Measurements from ENCODE around the gene VANGL2. TPM values are rescaled to one million over a fixed set of nuclear protein-coding genes. Genes with fewer than 3 reads are reported as not detected.

VANGL2 gene
- total RNA-seq, 2 experiments from 2014 or later: not detected

DNA sequence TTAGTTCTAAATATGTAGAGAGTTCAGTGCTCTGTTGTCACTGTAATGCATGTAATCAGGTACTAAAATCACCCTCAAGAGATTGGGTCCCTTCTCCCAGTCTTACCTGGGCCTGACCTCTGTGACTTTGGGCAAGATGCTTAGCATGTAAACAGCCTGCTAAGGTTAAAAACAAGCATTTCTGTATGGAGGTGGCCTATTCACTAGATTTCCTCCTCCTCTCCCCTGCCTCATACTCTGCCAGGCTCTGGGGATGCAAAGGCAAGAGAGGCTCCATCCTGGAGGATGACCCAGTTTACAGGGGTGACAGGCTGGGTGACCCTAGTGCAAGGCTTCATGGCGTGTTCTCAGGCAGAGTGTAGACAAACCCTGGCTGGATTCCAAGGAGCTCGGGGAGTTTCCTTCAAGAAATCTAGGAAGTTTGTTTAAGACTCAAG is 28.8 kb downstream of the VANGL2 start:
- DNase-seq (peak; percentile 46), ATAC-seq (peak; percentile 38)
- Mint-ChIP-seq H3K9me3 (ENCODE audit: low read depth) (peaks cover under 1% of the 10 kb centered on the region), H3K27me3 (no peaks in the 10 kb centered on the region), H3K4me1 (peaks cover 55% of the 10 kb centered on the region), H3K36me3 (peaks cover 6% of the 10 kb centered on the region), H3K27ac (peak overlapping the region; percentile 83), H3K4me3 (peak overlapping the region; percentile 51)
- CTCF ChIA-PET: interaction anchor here (0.6 to 3.3 kb wide), 25 partner anchors 27 to 246 kb away, joined by 3 to 62 read pairs (median 4); partner anchors contain the start of gene CD84

DNA sequence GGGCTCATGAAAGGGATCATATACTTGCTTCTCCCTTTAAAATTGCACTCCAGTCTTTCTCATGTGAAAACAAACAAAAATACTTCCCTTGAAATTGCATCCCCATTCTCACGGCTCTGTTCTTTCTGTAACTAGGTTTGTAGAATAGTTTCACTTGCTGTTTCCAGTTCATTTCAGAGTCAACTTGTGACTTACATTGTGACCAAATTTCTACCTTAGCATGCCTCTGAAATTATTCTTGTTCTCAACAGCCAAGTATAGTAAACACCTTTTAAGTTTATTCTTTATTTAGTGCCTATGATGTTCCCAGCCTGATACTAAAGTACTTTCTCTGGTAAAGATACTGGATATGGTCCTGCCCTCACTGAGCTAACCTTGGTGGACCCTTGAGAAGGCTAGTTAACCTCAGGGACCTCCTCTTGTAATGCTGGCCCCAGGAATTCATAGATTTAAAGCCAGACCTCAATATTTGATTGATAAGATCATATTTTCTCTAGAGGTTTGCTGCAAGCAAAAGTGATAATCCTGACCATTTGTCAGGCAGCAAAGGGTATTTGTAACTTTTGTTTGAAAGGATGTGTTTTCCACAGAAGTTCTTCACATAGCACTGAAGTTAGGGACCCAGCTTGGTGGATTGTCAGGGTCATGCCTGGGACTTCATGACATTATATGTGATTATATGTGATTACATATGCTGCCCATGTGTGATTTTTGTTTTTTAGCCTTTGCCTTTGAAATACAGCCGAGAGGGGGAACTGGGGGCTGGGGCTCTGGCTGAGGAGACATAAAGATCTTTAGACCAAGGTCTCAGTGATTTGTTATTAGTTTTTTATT is 29.6 kb downstream of the VANGL2 start:
- Mint-ChIP-seq H3K4me3 (peak overlapping the region; percentile 51), H3K36me3 (peaks cover 12% of the 10 kb centered on the region), H3K27ac (peak overlapping the region; percentile 83), H3K9me3 (ENCODE audit: low read depth) (peaks cover 6% of the 10 kb centered on the region), H3K27me3 (no peaks in the 10 kb centered on the region), H3K4me1 (peaks cover 55% of the 10 kb centered on the region)
- CTCF ChIA-PET: interaction anchor here (1.0 to 3.3 kb wide), 12 partner anchors 26 to 245 kb away, joined by 3 to 62 read pairs (median 8); no protein-coding TSS in a partner anchor
- ATAC-seq (peak; percentile 61), DNase-seq (no peak)

- peaks cover 14% of the 10 kb centered on the region for H3K36me3 Mint-ChIP-seq
- H3K27ac Mint-ChIP-seq: peak overlapping the region; percentile 61
- ATAC-seq: no peak
- CTCF ChIA-PET: interaction anchor here (1.0 to 3.3 kb wide), 5 partner anchors 110 to 244 kb away, joined by 3 to 23 read pairs (median 7); no protein-coding TSS in a partner anchor
- no peak for DNase-seq
- peaks cover 55% of the 10 kb centered on the region for H3K4me1 Mint-ChIP-seq
- H3K27me3 Mint-ChIP-seq: no peaks in the 10 kb centered on the region
- no peak overlapping the region for H3K4me3 Mint-ChIP-seq
- peaks cover 9% of the 10 kb centered on the region for H3K9me3 Mint-ChIP-seq (ENCODE audit: low read depth)
Measured at GRCh38 chr1:160431006-160431405, 30.6 kb downstream of the VANGL2 start.

- peaks cover 14% of the 10 kb centered on the region for H3K36me3 Mint-ChIP-seq
- H3K4me3 Mint-ChIP-seq: no peak overlapping the region
- CTCF ChIA-PET: interaction anchor here (1.3 to 1.9 kb wide), 2 partner anchors 119 to 175 kb away, joined by 3 to 7 read pairs; no protein-coding TSS in a partner anchor
- peaks cover 55% of the 10 kb centered on the region for H3K4me1 Mint-ChIP-seq
- H3K27ac Mint-ChIP-seq: peak overlapping the region; percentile 61
- ATAC-seq: no peak
- H3K27me3 Mint-ChIP-seq: no peaks in the 10 kb centered on the region
- no peak for DNase-seq
- peaks cover 9% of the 10 kb centered on the region for H3K9me3 Mint-ChIP-seq (ENCODE audit: low read depth)
Measured at GRCh38 chr1:160431571-160431970, 31.2 kb downstream of the VANGL2 start.

DNA sequence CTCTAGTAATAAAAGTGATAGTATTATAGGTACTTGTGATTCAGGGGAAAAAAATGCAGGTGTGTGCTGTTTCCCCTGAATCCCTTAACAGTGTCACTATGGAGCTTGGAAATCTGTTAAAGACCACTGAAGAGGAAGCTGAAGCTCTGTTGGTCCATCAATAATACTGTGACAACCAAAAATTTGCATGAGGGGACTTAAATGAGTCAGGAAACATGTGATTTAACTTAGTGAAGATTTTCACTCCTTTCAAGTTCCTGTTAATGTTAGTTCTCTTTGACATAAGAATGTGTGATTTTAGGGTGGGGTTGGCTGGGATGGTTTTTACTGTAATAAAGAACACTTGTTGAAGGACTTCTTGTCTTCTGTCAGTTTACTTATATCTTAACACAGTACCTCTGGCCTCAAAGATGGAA is 32.0 kb downstream of the VANGL2 start:
- Mint-ChIP-seq H3K27ac (peak overlapping the region; percentile 87), H3K4me1 (peaks cover 59% of the 10 kb centered on the region), H3K27me3 (no peaks in the 10 kb centered on the region), H3K9me3 (ENCODE audit: low read depth) (peaks cover 9% of the 10 kb centered on the region), H3K36me3 (peaks cover 14% of the 10 kb centered on the region), H3K4me3 (no peak overlapping the region)
- CTCF ChIA-PET: interaction anchor here (0.8 to 1.9 kb wide), 2 partner anchors 10 to 175 kb away, joined by 3 to 7 read pairs; no protein-coding TSS in a partner anchor
- peak; percentile 41 for ATAC-seq
- DNase-seq: no peak

DNA sequence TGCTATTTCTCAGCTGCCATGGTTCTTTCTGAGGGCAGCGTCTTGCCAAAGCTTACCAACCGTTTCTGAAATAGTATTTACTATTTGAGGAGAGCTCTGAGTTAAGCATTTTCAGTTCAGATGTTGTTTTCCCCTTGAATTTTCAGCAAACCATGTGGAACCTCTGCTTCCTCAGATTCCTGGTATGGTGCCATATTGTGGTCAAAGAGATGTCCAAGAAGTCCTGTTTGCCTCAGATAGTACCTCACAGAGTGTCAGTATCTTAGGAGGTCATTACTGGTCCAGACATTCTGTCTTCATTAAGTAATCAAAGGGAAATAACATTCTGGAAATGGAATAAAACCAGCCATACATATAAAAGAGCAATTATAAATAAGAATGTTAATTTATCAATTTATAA is 36.6 kb downstream of the VANGL2 start:
- CTCF ChIA-PET: interaction anchor here (1.1 to 1.7 kb wide), 2 partner anchors 141 to 239 kb away, joined by 3 to 5 read pairs; no protein-coding TSS in a partner anchor
- no peaks in the 10 kb centered on the region for H3K27me3 Mint-ChIP-seq
- peaks cover 14% of the 10 kb centered on the region for H3K36me3 Mint-ChIP-seq
- H3K4me1 Mint-ChIP-seq: peaks cover 35% of the 10 kb centered on the region
- DNase-seq: no peak
- peak overlapping the region; percentile 56 for H3K27ac Mint-ChIP-seq
- H3K4me3 Mint-ChIP-seq: no peak overlapping the region
- no peak for ATAC-seq
- peaks cover 9% of the 10 kb centered on the region for H3K9me3 Mint-ChIP-seq (ENCODE audit: low read depth)

DNA sequence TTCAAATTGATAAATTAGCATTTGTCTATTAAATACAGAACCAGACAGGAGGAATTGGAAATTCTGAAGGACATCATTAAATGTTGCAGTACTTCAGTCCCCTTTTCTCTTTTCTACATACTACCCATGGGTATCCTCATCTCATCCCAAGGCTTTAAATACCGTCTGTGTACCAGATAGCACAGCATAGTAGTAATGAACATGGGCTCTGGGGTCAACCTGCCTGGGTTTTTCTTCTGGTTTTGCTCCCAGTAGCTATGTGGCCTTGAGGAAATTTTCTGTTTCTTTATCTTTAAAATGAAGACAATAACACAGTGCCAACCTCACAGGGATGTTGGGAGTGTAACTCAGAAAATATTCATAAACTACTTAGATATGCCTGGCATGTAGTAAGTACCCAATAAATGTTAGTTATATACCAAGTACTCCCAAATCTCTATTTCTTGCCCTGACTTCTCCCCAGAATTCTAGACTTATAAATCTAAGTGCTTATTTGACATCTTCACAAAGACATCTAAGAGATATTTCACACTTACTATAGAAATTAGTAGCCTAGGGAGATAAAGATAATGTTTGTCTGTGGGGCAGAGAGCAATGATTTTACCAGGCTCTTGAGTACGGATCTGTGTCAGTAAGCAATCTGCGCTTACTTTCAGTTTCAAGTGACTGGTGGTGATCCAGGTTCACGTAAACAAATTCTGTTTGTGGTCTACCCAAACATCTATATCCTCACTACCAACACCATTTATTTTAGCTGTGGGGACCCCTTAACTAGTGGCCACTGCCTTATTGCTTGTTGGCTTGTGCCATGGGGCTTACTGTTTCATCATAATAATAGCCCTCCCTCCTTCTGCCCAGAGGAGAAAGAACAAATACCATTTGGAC is 37.3 kb downstream of the VANGL2 start:
- ATAC-seq (peak; percentile 97), DNase-seq (peak; percentile 68)
- Mint-ChIP-seq H3K27me3 (no peaks in the 10 kb centered on the region), H3K36me3 (peaks cover 14% of the 10 kb centered on the region), H3K4me1 (peaks cover 30% of the 10 kb centered on the region), H3K4me3 (peak overlapping the region; percentile 65), H3K9me3 (ENCODE audit: low read depth) (peaks cover 9% of the 10 kb centered on the region), H3K27ac (peak overlapping the region; percentile 93)
- CTCF ChIA-PET: interaction anchor here (1.1 to 1.7 kb wide), 2 partner anchors 140 to 238 kb away, joined by 3 to 5 read pairs; no protein-coding TSS in a partner anchor

GRCh38 chr1:160438317-160438918 is 38.1 kb downstream of the VANGL2 start:
- H3K27ac Mint-ChIP-seq: peak overlapping the region; percentile 93
- CTCF ChIA-PET: interaction anchor here (1.7 kb wide), 1 partner anchor 140 kb away, joined by 5 read pairs; no protein-coding TSS in a partner anchor
- H3K9me3 Mint-ChIP-seq (ENCODE audit: low read depth): peaks cover 9% of the 10 kb centered on the region
- peaks cover 27% of the 10 kb centered on the region for H3K4me1 Mint-ChIP-seq
- DNase-seq: no peak
- no peak for ATAC-seq
- H3K27me3 Mint-ChIP-seq: no peaks in the 10 kb centered on the region
- peaks cover 13% of the 10 kb centered on the region for H3K36me3 Mint-ChIP-seq
- peak overlapping the region; percentile 65 for H3K4me3 Mint-ChIP-seq

DNA sequence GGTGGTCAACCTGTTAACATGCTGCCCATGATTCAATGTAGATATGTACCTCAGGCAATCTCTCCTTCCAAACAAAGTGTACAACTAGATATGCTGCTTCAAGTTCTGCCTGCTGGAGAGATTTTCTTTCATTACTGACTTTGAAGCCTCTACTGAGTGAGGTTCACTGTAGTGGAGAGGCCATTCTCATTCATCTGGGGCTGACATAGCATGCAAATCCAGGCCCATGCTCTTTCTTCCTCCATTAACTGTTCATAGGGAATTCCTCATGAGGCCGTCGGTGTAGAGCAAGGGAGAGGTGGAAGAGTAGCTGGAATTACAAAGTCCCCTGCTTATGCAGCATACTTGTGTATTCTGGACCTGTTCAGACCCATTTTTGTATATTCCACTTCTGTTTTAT is 38.6 kb downstream of the VANGL2 start:
- CTCF ChIA-PET: no interaction called here
- peaks cover 9% of the 10 kb centered on the region for H3K9me3 Mint-ChIP-seq (ENCODE audit: low read depth)

DNA sequence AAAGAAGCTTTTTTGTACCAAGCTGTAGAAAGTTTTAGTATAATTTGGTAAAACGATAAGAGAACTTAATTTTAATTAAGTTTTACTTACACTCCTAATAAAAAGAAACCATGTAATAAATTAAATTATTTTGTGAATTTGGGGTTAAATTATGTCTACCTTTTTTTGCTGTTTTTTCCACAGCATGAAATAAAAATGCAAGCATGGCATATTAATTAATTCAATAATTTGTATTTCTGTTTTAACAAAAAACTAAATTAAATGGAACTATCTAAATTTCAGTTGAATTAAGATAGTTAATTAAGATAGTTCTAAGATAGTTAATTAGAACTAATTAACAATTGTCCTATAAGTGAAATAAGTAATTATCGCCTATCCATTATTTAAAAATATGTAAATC is 39.4 kb downstream of the VANGL2 start:
- DNase-seq: no peak
- Mint-ChIP-seq H3K9me3 (ENCODE audit: low read depth) (peaks cover 5% of the 10 kb centered on the region), H3K4me1 (peaks cover 33% of the 10 kb centered on the region), H3K27me3 (no peaks in the 10 kb centered on the region), H3K27ac (no peak overlapping the region), H3K36me3 (peaks cover 8% of the 10 kb centered on the region), H3K4me3 (no peak overlapping the region)
- CTCF ChIA-PET: interaction anchor here (0.7 to 1.8 kb wide), 2 partner anchors 177 to 243 kb away, joined by 3 read pairs; no protein-coding TSS in a partner anchor
- ATAC-seq: no peak

More for the DNA sequence above, 38.6 kb downstream of the VANGL2 start:
- no peak overlapping the region for H3K4me3 Mint-ChIP-seq
- peaks cover 30% of the 10 kb centered on the region for H3K4me1 Mint-ChIP-seq
- DNase-seq (no peak), ATAC-seq (no peak)
- peaks cover 13% of the 10 kb centered on the region for H3K36me3 Mint-ChIP-seq
- peak overlapping the region; percentile 93 for H3K27ac Mint-ChIP-seq
- no peaks in the 10 kb centered on the region for H3K27me3 Mint-ChIP-seq

DNA sequence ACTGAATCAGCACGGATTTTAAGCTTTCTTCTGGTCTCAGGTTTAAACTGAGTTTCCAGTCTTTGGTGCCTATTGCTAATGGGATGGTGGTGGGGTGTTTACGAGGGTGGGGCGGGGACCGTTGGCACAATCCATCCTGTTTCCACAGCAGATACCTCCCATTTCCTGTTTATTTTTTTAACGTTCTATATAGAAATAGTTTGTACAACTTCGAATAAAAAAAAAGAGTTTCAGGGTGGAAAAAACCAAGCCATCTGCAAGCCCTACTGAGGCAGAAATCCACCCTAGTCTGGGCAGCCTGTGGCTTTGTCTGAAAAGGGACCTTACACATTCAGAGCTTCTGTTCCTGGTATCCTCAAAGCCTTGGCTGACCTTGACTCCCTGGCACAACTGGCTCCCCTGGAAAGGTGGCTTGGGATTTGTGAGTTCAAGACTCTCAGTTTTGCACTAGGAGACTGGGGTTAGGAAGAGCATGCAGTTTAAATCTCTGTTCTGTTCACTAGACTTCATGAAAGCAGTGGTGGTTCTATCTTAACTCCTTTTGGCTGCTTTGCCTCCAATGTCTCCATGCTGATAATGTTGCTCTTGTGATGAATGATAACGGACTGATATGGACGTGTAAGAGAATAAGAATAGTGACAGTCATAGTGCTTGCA is 46.7 kb downstream of the VANGL2 start:
- DNase-seq (no peak), ATAC-seq (no peak)
- Mint-ChIP-seq H3K27ac (peak overlapping the region; percentile 61), H3K9me3 (ENCODE audit: low read depth) (peaks cover 2% of the 10 kb centered on the region), H3K36me3 (peaks cover 8% of the 10 kb centered on the region), H3K4me1 (peaks cover 45% of the 10 kb centered on the region), H3K4me3 (no peak overlapping the region), H3K27me3 (no peaks in the 10 kb centered on the region)
- CTCF ChIA-PET: interaction anchor here (0.9 to 1.6 kb wide), 2 partner anchors 19 to 27 kb away, joined by 3 read pairs; no protein-coding TSS in a partner anchor

DNA sequence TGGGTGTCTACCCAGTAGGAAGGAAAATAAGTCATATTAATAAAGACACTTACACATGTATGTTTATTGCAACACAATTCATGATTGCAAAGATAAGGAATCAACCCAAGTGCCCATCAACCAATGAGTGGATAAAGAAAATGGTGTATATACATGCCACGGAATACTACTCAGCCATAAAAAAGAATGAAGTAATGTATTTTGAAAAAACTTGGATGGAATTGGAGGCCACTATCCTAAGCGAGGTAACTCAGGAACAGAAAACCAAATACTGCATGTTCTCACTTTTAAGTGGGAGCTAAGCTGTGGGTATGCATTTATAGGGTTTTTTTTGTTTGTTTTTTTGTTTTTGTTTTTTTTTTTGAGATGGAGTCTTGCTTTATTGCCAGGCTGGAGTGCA is 49.1 kb downstream of the VANGL2 start:
- no peak overlapping the region for H3K4me3 Mint-ChIP-seq
- no peak overlapping the region for H3K27ac Mint-ChIP-seq
- H3K36me3 Mint-ChIP-seq: peaks cover 5% of the 10 kb centered on the region
- peaks cover 2% of the 10 kb centered on the region for H3K9me3 Mint-ChIP-seq (ENCODE audit: low read depth)
- DNase-seq: no peak
- no peak for ATAC-seq
- CTCF ChIA-PET: interaction anchor here (1.1 kb wide), 2 partner anchors 23 to 91 kb away, joined by 3 read pairs; no protein-coding TSS in a partner anchor
- peaks cover 47% of the 10 kb centered on the region for H3K4me1 Mint-ChIP-seq
- no peaks in the 10 kb centered on the region for H3K27me3 Mint-ChIP-seq

Measured in activated CD8-positive, alpha-beta memory T cell treated with anti-CD3 and anti-CD28 coated beads, Interleukin-2, amount 10 ng/mL, durations not matched to agents 7 days and 5 days (primary cell).